ENCODE data around the gene DIP2B. TPM values are rescaled to one million over a fixed set of nuclear protein-coding genes. Genes with fewer than 3 reads are reported as not detected.

DIP2B gene
- total RNA-seq, 1 experiment from 2014 or later: 30.2 TPM

DNA sequence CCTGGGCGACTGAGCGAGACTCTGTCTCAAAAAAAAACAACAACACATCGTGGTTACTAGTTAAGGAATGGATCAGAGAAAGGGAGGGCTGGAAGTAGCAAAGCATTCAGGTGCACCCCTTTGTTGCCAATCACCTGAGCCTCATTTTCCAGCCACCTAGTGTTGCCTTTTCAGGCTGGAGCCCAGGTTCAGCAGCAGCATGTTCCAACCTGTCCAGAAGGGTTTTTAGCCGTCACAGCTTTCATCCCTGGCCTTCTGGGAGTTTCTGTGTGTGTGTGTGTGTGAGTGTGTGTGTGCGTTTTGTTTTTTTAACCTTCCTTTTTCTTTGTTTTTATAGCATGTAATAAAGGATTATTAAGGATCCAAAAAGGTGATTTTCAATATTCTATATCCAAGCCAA lies 138.0 kb downstream of the DIP2B start:
- H3K9me3 ChIP-seq (ENCODE audit: control insufficient read depth, insufficient read depth, low read depth, low read length): no peaks in the 10 kb centered on the region
- ChIA-PET POLR2A (no interaction called here), CTCF (no interaction called here)
- no peak for DNase-seq (ENCODE audit: low read depth, low spot score)
- TF ChIP-seq TCF7L2 (IDR thresholded peaks at IDR 0.05; ENCODE audit: low read depth, low read length) (no peak), SIN3A (IDR thresholded peaks at IDR 0.05; ENCODE audit: borderline replicate concordance, insufficient read depth, low read depth, low read length) (no peak), POLR2AphosphoS5 (IDR thresholded peaks at IDR 0.05; ENCODE audit: low read depth, low read length) (no peak), REST (IDR thresholded peaks at IDR 0.05; ENCODE audit: insufficient read depth in 1 of 2, low read depth in 2 of 2, low read length in 1 of 2) (no peak)
- TF ChIP-seq, protein P1, sequence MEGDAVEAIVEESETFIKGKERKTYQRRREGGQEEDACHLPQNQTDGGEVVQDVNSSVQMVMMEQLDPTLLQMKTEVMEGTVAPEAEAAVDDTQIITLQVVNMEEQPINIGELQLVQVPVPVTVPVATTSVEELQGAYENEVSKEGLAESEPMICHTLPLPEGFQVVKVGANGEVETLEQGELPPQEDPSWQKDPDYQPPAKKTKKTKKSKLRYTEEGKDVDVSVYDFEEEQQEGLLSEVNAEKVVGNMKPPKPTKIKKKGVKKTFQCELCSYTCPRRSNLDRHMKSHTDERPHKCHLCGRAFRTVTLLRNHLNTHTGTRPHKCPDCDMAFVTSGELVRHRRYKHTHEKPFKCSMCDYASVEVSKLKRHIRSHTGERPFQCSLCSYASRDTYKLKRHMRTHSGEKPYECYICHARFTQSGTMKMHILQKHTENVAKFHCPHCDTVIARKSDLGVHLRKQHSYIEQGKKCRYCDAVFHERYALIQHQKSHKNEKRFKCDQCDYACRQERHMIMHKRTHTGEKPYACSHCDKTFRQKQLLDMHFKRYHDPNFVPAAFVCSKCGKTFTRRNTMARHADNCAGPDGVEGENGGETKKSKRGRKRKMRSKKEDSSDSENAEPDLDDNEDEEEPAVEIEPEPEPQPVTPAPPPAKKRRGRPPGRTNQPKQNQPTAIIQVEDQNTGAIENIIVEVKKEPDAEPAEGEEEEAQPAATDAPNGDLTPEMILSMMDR (IDR thresholded peaks at IDR 0.05): no peak
- H3K36me3 ChIP-seq (ENCODE audit: control insufficient read depth, insufficient read depth, low read length): no peaks in the 10 kb centered on the region; the same call in 1 of the 2 replicates
- ATAC-seq: no peak
- in situ Hi-C loops (cut with HindIII; ENCODE audit: low pct_unique_long_range_greater_than_20kb, low sequenced_read_pairs): no loop called here
- no peak overlapping the region for H3K4me3 ChIP-seq (ENCODE audit: low read depth in 2 of 2, low read length in 2 of 2)
- no TSS peak for BruUV-seq (replicated peaks)
- peaks cover 11% of the 10 kb centered on the region; the same call in 1 of the 2 replicates for H3K4me1 ChIP-seq (ENCODE audit: control insufficient read depth, insufficient read depth, low read length)
- intact Hi-C loops (cut with micrococcal nuclease; ENCODE audit: unreplicated experiment): no loop called here
- no peaks in the 10 kb centered on the region for H3K27me3 ChIP-seq (ENCODE audit: control insufficient read depth, insufficient read depth, low read length)
- H3K27ac ChIP-seq (ENCODE audit: low read length): no peak overlapping the region

DNA sequence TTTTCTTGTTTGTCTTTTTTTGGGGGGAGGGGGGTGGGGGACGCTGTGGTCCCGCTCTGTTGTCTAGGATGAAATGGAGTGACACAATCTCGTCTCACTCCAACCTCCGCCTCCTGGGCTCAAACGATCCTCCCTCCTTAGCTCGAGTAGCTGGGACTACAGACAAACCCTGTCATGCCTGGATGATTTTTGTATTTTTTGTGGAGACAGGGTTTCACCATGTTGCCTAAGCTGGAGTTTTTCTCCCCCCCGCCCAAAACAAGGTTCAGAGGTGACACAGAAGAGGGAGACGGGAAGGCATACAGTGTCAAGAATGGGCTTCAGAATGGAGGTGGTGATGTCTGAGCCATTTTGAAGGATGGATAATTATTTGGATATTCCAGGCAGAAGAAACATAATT lies 142.2 kb downstream of the DIP2B start:
- intact Hi-C loops (cut with micrococcal nuclease; ENCODE audit: unreplicated experiment) (no loop called here), in situ Hi-C loops (cut with HindIII; ENCODE audit: low pct_unique_long_range_greater_than_20kb, low sequenced_read_pairs) (no loop called here)
- TF ChIP-seq, protein P1 (IDR thresholded peaks at IDR 0.05): no peak
- no peak for TF ChIP-seq SIN3A (IDR thresholded peaks at IDR 0.05; ENCODE audit: borderline replicate concordance, insufficient read depth, low read depth, low read length)
- no peak for TF ChIP-seq REST (IDR thresholded peaks at IDR 0.05; ENCODE audit: insufficient read depth in 1 of 2, low read depth in 2 of 2, low read length in 1 of 2)
- TF ChIP-seq POLR2AphosphoS5 (IDR thresholded peaks at IDR 0.05; ENCODE audit: low read depth, low read length): no peak
- TF ChIP-seq TCF7L2 (IDR thresholded peaks at IDR 0.05; ENCODE audit: low read depth, low read length): no peak
- Histone ChIP-seq H3K36me3 (ENCODE audit: control insufficient read depth, insufficient read depth, low read length) (no peaks in the 10 kb centered on the region), H3K9me3 (ENCODE audit: control insufficient read depth, insufficient read depth, low read depth, low read length) (no peaks in the 10 kb centered on the region), H3K27ac (ENCODE audit: low read length) (no peak overlapping the region), H3K4me3 (ENCODE audit: low read depth in 2 of 2, low read length in 2 of 2) (no peak overlapping the region), H3K4me1 (ENCODE audit: control insufficient read depth, insufficient read depth, low read length) (0 out of 2 replicates have a peak, but pooled peaks cover 5% of the 10 kb centered on the region), H3K27me3 (ENCODE audit: control insufficient read depth, insufficient read depth, low read length) (no peaks in the 10 kb centered on the region)
- BruUV-seq (replicated peaks): no TSS peak
- DNase-seq (ENCODE audit: low read depth, low spot score) (no peak), ATAC-seq (no peak)
- ChIA-PET CTCF (no interaction called here), POLR2A (interaction anchor here (0.7 kb wide), 1 partner anchor 79 kb away, joined by 7 read pairs; no protein-coding TSS in a partner anchor)

Data from Panc1 (cell line).